HepG2 (cell line): ENCODE results near the gene CD6. TPM values are rescaled to one million over a fixed set of nuclear protein-coding genes. Genes with fewer than 3 reads are reported as not detected.

Source experiments
- ATAC-seq: fragments of 200-7000 bp; cut with Tn5 transposase; 3 replicates; pipeline ENCODE4 v1.9.1; 2020; ENCODE audit warnings: mild to moderate bottlenecking, moderate library complexity
- BruUV-seq: library from RNA; stranded (reverse); fragments of 400-500 nt; replicated peaks from 2 replicates; lab custom pipeline; 2021; lab: Mats Ljungman, UMichigan
- CTCF ChIA-PET: fragments of 300-600 bp; formaldehyde crosslinking; extraction: SDS; loops from one replicate; lab custom pipeline; 2021; ENCODE audit warnings: low total read pairs, inconsistent platforms, low intra/inter-chr PET ratio; lab: Yijun Ruan, JAX
- POLR2A ChIA-PET: fragments of 350-600 bp; sonication (Branson Sonifier 250); formaldehyde crosslinking; loops from one replicate; lab custom pipeline; 2020; ENCODE audit warnings: antibody characterized with exemption, inconsistent platforms; lab: Yijun Ruan, JAX
- DNase-seq: peaks from one replicate; pipeline ENCODE4 v3.0.0-alpha.2; 2015; ENCODE audit warnings: low spot score
- FAIRE-seq: peaks from 3 replicates; lab custom pipeline; 2011; peaks lifted over from hg19 to GRCh38; lab: Jason Lieb, UNC
- H2AFZ ChIP-seq: one replicate; pipeline ENCODE4 v1.6.1; 2011; ENCODE audit warnings: low read length, inconsistent platforms
- H3K27ac ChIP-seq: fragments of 300-600 bp; 3 replicates; pipeline ENCODE4 v1.8.0; 2011; ENCODE audit warnings: mixed run types, mild to moderate bottlenecking, mixed read lengths, low read length, inconsistent platforms; ENCODE audit not compliant: insufficient read depth; ENCODE audit errors: extremely low read length
- H3K27me3 ChIP-seq, 2 experiments: fragments of 200-600 bp in 1 of 2; 2 replicates in 1 of 2; 3 replicates in 1 of 2; pipeline versions ENCODE4 v1.6.0 to v1.8.0; 2011; ENCODE audit warnings: low read length in 2 of 2, mild to moderate bottlenecking in 2 of 2, moderate library complexity in 2 of 2, inconsistent platforms in 1 of 2; ENCODE audit not compliant: insufficient read depth in 2 of 2, control insufficient read depth in 1 of 2
- H3K36me3 ChIP-seq, 2 experiments: fragments of 200-600 bp in 1 of 2; replicated peaks in 1 of 2; 2 replicates in 1 of 2; 3 replicates in 1 of 2; pipeline versions ENCODE4 v1.5.1 to v1.8.0; 2011; ENCODE audit warnings: low read length in 2 of 2, inconsistent platforms in 1 of 2; ENCODE audit not compliant: insufficient read depth in 2 of 2, control insufficient read depth in 1 of 2
- H3K4me1 ChIP-seq: 2 replicates; pipeline ENCODE4 v1.5.1; 2012; ENCODE audit warnings: low read length, inconsistent platforms; ENCODE audit not compliant: insufficient read depth
- H3K4me2 ChIP-seq: 2 replicates; pipeline ENCODE4 v1.6.0; 2011; ENCODE audit warnings: low read depth, low read length, inconsistent platforms
- H3K4me3 ChIP-seq, 3 experiments: fragments of 200-600 bp in 1 of 3; sonication (generic), shearing (Covaris generic) in 1 of 3; replicated peaks in 1 of 3; 2 replicates each; pipeline ENCODE4 v1.5.1; 2011 to 2016; ENCODE audit warnings: low read length in 3 of 3, inconsistent platforms in 2 of 3, low read depth in 2 of 3, mild to moderate bottlenecking in 2 of 3, control low read depth in 1 of 3, mixed read lengths in 1 of 3; ENCODE audit not compliant: insufficient read depth in 1 of 3
- H3K79me2 ChIP-seq: one replicate; pipeline ENCODE4 v1.6.1; 2011; ENCODE audit warnings: low read length, inconsistent platforms; ENCODE audit not compliant: insufficient read depth
- H3K9ac ChIP-seq: 2 replicates; pipeline ENCODE4 v1.6.0; 2011; ENCODE audit warnings: mild to moderate bottlenecking, low read depth, low read length, inconsistent platforms; ENCODE audit not compliant: insufficient read depth
- H3K9me3 ChIP-seq: 2 replicates; pipeline ENCODE4 v1.5.1; 2012; ENCODE audit warnings: mild to moderate bottlenecking, low read length
- H4K20me1 ChIP-seq: 2 replicates; pipeline ENCODE4 v1.6.0; 2011; ENCODE audit warnings: inconsistent platforms, mild to moderate bottlenecking, low read length, moderate library complexity; ENCODE audit not compliant: insufficient read depth
- ARNTL ChIP-seq: sonication (generic); formaldehyde crosslinking; IDR thresholded peaks from 2 replicates; pipeline ENCODE4 v1.4.0; 2020; ENCODE audit warnings: mild to moderate bottlenecking, missing genetic modification reagents
- DPF2 ChIP-seq: sonication (generic); formaldehyde crosslinking; IDR thresholded peaks from 2 replicates; pipeline ENCODE4 v1.4.0; 2020; ENCODE audit warnings: mild to moderate bottlenecking, low read depth, missing genetic modification reagents, borderline replicate concordance
- MEF2D ChIP-seq: sonication (generic); formaldehyde crosslinking; IDR thresholded peaks from 2 replicates; pipeline ENCODE4 v1.5.1; 2020; ENCODE audit warnings: mild to moderate bottlenecking, missing genetic modification reagents
- MYPOP ChIP-seq: sonication (generic); formaldehyde crosslinking; IDR thresholded peaks from 2 replicates; pipeline ENCODE4 v1.8.1; 2023; ENCODE audit warnings: mild to moderate bottlenecking, moderate library complexity, missing genetic modification reagents
- RBM39 ChIP-seq: fragments of 200-400 bp; formaldehyde crosslinking; IDR thresholded peaks from one replicate; pipeline ENCODE4 v1.6.1; 2018; ENCODE audit warnings: antibody characterized with exemption, mild to moderate bottlenecking, low read depth, low read length; ENCODE audit not compliant: poor library complexity, severe bottlenecking
- RXRB ChIP-seq: IDR thresholded peaks from 2 replicates; pipeline ENCODE4 v1.6.1; 2016; ENCODE audit warnings: borderline replicate concordance, missing genetic modification reagents, missing compliant biosample characterization
- SRSF9 ChIP-seq: fragments of 200-400 bp; formaldehyde crosslinking; IDR thresholded peaks from 2 replicates; pipeline ENCODE4 v1.6.1; 2018; ENCODE audit warnings: borderline replicate concordance, mild to moderate bottlenecking, low read depth, low read length; ENCODE audit not compliant: insufficient read depth, poor library complexity, severe bottlenecking
- TP53 ChIP-seq: sonication (generic); formaldehyde crosslinking; conservative IDR thresholded peaks from 2 replicates; pipeline ENCODE4 v1.4.0; 2020; ENCODE audit warnings: missing genetic modification reagents
- ZBTB39 ChIP-seq: sonication (generic); formaldehyde crosslinking; IDR thresholded peaks from 2 replicates; pipeline ENCODE4 v1.5.0; 2020; ENCODE audit warnings: missing genetic modification reagents
- ZNF136 ChIP-seq: sonication (generic); formaldehyde crosslinking; IDR thresholded peaks from 2 replicates; pipeline ENCODE4 v1.8.1; 2022; ENCODE audit warnings: low read depth, mild to moderate bottlenecking, moderate library complexity, missing genetic modification reagents
- ZNF414 ChIP-seq: sonication (generic); formaldehyde crosslinking; IDR thresholded peaks from 2 replicates; pipeline ENCODE4 v1.5.0; 2020; ENCODE audit warnings: missing genetic modification reagents
- ZNF552 ChIP-seq: sonication (generic); formaldehyde crosslinking; IDR thresholded peaks from 2 replicates; pipeline ENCODE4 v1.9.0; 2022; ENCODE audit warnings: missing genetic modification reagents, mild to moderate bottlenecking, borderline replicate concordance
- ZNF563 ChIP-seq: sonication (generic); formaldehyde crosslinking; IDR thresholded peaks from 2 replicates; pipeline ENCODE4 v1.8.0; 2022; ENCODE audit warnings: mild to moderate bottlenecking, moderate library complexity, missing genetic modification reagents
- ZNF616 ChIP-seq: sonication (generic); formaldehyde crosslinking; IDR thresholded peaks from 2 replicates; pipeline ENCODE4 v1.5.0; 2020; ENCODE audit warnings: low read depth, mild to moderate bottlenecking, missing genetic modification reagents
- WGBS: methylation state at CpG from one replicate; pipeline ENCODE4 v1.1.6; 2017; ENCODE audit warnings: low lambda C conversion rate; 5-methylcytosine and 5-hydroxymethylcytosine counted together
- in situ Hi-C: cut with HindIII; loops from 2 replicates; pipeline ENCODE4 v1.10.0; 2017; ENCODE audit warnings: low pct_unique_long_range_greater_than_20kb; ENCODE audit not compliant: extremely low pct_ligation_motif_present
- intact Hi-C: fragments of 100-400 bp; cut with micrococcal nuclease; formaldehyde crosslinking; loops from one replicate; pipeline ENCODE4 v1.10.0; 2022; ENCODE audit not compliant: unreplicated experiment
- polyA plus RNA-seq, 8 experiments: library from polyadenylated mRNA; depleted of rRNA in 3 of 8; stranded (reverse) in 7 of 8; unstranded in 1 of 8; fragments of >200 nt; fragmentation: Illumina TruSeq in 4 of 8; extraction: Trizol in 4 of 8; gene quantifications; 2 replicates each; pipeline versions ENCODE4 v1.2.1 to v1.2.3, GENCODE V29; 2011 to 2016; ENCODE audit warnings: low read depth in 4 of 8, missing spikeins in 1 of 8, mixed read lengths in 1 of 8; ENCODE audit not compliant: insufficient read depth in 1 of 8
- total RNA-seq, 5 experiments: library from RNA; depleted of rRNA; stranded (reverse); fragments of >200 nt; fragmentation: Illumina TruSeq; extraction: Trizol; gene quantifications; 2 replicates each; pipeline ENCODE4 v1.2.3, GENCODE V29; 2016; ENCODE audit warnings: low read depth in 1 of 5

The CD6 gene
- total and polyA plus RNA-seq, 2 of the 13 experiments (the other 11 are each of a cell fraction or from before 2014, with no cell fraction given): not detected

GRCh38 chr11:60924110-60924905 is 47.2 kb upstream of the CD6 start, which contains the start of gene TMEM132A (continued):
- TF ChIP-seq ZBTB39 (CRISPR knock-in tag) (no peak), MEF2D (CRISPR knock-in tag) (no peak), ZNF616 (CRISPR knock-in tag) (no peak)
- TF ChIP-seq, all 625 proteins: peak for 156

- no peak overlapping the region for H2AFZ ChIP-seq
- 0 out of 2 replicates have a peak, but pooled peaks have one; percentile 16 for TF ChIP-seq ZNF136 (CRISPR knock-in tag)
- TF ChIP-seq MYPOP (CRISPR knock-in tag): 0 out of 2 replicates have a peak, but pooled peaks have one; percentile 6
- no peak for TF ChIP-seq RXRB (CRISPR knock-in tag)
- TF ChIP-seq TP53 (CRISPR knock-in tag): no peak
- 0 out of 2 replicates have a peak, but pooled peaks have one; percentile 20 for TF ChIP-seq ZNF414
- TF ChIP-seq ARNTL (CRISPR knock-in tag): 0 out of 2 replicates have a peak, but pooled peaks have one; percentile 45
- no peak for TF ChIP-seq SRSF9
- 0 out of 2 replicates have a peak, but pooled peaks have one; percentile 1 for TF ChIP-seq ZNF563
- peak; percentile 29 for TF ChIP-seq RBM39
- no peak for TF ChIP-seq DPF2 (CRISPR knock-in tag)
- TF ChIP-seq ZNF552: no peak
Measured at GRCh38 chr11:60924906-60925853, 46.3 kb upstream of the CD6 start.

More at GRCh38 chr11:60924906-60925853, 46.3 kb upstream of the CD6 start:
- DNase-seq (no peak), FAIRE-seq (no peak), ATAC-seq (peak; percentile 19)
- peak overlapping the region; percentile 56 for H3K9ac ChIP-seq
- H3K79me2 ChIP-seq: no peaks in the 10 kb centered on the region
- no peaks in the 10 kb centered on the region; a peak in 1 of 5 replicates for H3K27me3 ChIP-seq
- peaks cover under 1 to 2% of the 10 kb centered on the region in 2 experiments; a peak in 3 of 5 replicates for H3K36me3 ChIP-seq
- H3K4me3 ChIP-seq: peak overlapping the region; percentile 57 to 75 (median 73)
- H3K9me3 ChIP-seq: no peaks in the 10 kb centered on the region
- BruUV-seq: no TSS peak
- WGBS: 2% methylated on average over 21 of the region's 35 CpGs
- ChIA-PET CTCF (no interaction called here), POLR2A (no interaction called here)
- H3K27ac ChIP-seq: no peak overlapping the region
- H3K4me1 ChIP-seq: peaks cover 32% of the 10 kb centered on the region
- H4K20me1 ChIP-seq: no peaks in the 10 kb centered on the region
- in situ Hi-C loops (no loop called here), intact Hi-C loops (no loop called here)
- peak overlapping the region; percentile 92 for H3K4me2 ChIP-seq
